CD14-positive monocyte (primary cell): Measurements from ENCODE around the gene CHN1. TPM values are rescaled to one million over a fixed set of nuclear protein-coding genes. Genes with fewer than 3 reads are reported as not detected.
A peak's percentile ranks its signal among the peaks of the same experiment; 100 is the strongest.

Experiments
- DNase-seq, 3 donors: peaks; one replicate each; pipeline ENCODE4 v3.0.0-alpha.2; 2011 to 2022
- H2AFZ ChIP-seq: 2 replicates; pipeline ENCODE4 v1.6.0; 2012; ENCODE audit warnings: mild to moderate bottlenecking, low read depth, low read length, inconsistent platforms; ENCODE audit not compliant: insufficient read depth, poor library complexity, severe bottlenecking
- H3K27ac ChIP-seq, 2 donors: 1 replicate in 1 of 2; 2 replicates in 1 of 2; pipeline ENCODE4 v1.5.1; 2012 to 2013; ENCODE audit warnings: low read length in 2 of 2, control low read depth in 1 of 2, inconsistent platforms in 1 of 2, low read depth in 1 of 2, mild to moderate bottlenecking in 1 of 2
- H3K27me3 ChIP-seq, 2 donors: one replicate each; pipeline versions ENCODE4 v1.6.0 to v1.6.1; 2011 to 2013; ENCODE audit warnings: low read length in 2 of 2; ENCODE audit not compliant: control insufficient read depth in 2 of 2, insufficient read depth in 2 of 2
- H3K36me3 ChIP-seq, 2 donors: replicated peaks in 1 of 2; 1 replicate in 1 of 2; 2 replicates in 1 of 2; pipeline versions ENCODE4 v1.5.1 to v1.6.1; 2012 to 2013; ENCODE audit warnings: low read length in 2 of 2, control low read depth in 1 of 2, inconsistent platforms in 1 of 2, mild to moderate bottlenecking in 1 of 2; ENCODE audit not compliant: insufficient read depth in 2 of 2, control insufficient read depth in 1 of 2
- H3K4me1 ChIP-seq, 2 donors: 1 replicate in 1 of 2; 2 replicates in 1 of 2; pipeline versions ENCODE4 v1.5.1 to v1.6.1; 2012 to 2013; ENCODE audit warnings: low read length in 2 of 2, control low read depth in 1 of 2, inconsistent platforms in 1 of 2, mild to moderate bottlenecking in 1 of 2, moderate library complexity in 1 of 2; ENCODE audit not compliant: insufficient read depth in 2 of 2, control insufficient read depth in 1 of 2
- H3K4me2 ChIP-seq: replicated peaks from 2 replicates; pipeline ENCODE3; 2012; ENCODE audit warnings: low read length, moderate library complexity, mild to moderate bottlenecking; ENCODE audit not compliant: poor library complexity, severe bottlenecking; ENCODE audit errors: extremely low read depth
- H3K4me3 ChIP-seq, 3 experiments: fragments of 200-600 bp in 1 of 3; sonication (generic) in 1 of 3; replicated peaks in 1 of 3; 1 replicate in 2 of 3; 2 replicates in 1 of 3; pipeline ENCODE4 v1.5.1; 2011 to 2013; ENCODE audit warnings: low read length in 3 of 3, mild to moderate bottlenecking in 3 of 3, control low read depth in 2 of 3, low read depth in 2 of 3, inconsistent platforms in 1 of 3, moderate library complexity in 1 of 3
- H3K79me2 ChIP-seq: 2 replicates; pipeline ENCODE4 v1.6.0; 2012; ENCODE audit warnings: mild to moderate bottlenecking, control low read depth, inconsistent platforms, low read length, moderate library complexity; ENCODE audit not compliant: insufficient read depth
- H3K9ac ChIP-seq: 2 replicates; pipeline ENCODE4 v1.6.0; 2017; ENCODE audit warnings: low read length, mild to moderate bottlenecking; ENCODE audit not compliant: insufficient read depth, poor library complexity, severe bottlenecking
- H3K9me3 ChIP-seq, 2 donors: replicated peaks in 1 of 2; 1 replicate in 1 of 2; 2 replicates in 1 of 2; pipeline versions ENCODE4 v1.5.1 to v1.6.1; 2012 to 2013; ENCODE audit warnings: low read length in 2 of 2, control low read depth in 1 of 2; ENCODE audit not compliant: control insufficient read depth in 1 of 2, insufficient read depth in 1 of 2
- H4K20me1 ChIP-seq: 2 replicates; pipeline ENCODE4 v1.6.0; 2012; ENCODE audit warnings: mild to moderate bottlenecking, low read length, control low read depth, moderate library complexity; ENCODE audit not compliant: insufficient read depth
- H3K27ac Mint-ChIP-seq, 7 donors: one replicate each; pipeline ENCODE4 v1.8.0; 2020; ENCODE audit warnings: mild to moderate bottlenecking in 7 of 7, mixed read lengths in 7 of 7, moderate library complexity in 6 of 7, inconsistent platforms in 2 of 7
- H3K27me3 Mint-ChIP-seq, 3 donors: one replicate each; pipeline ENCODE4 v1.8.0; 2021 to 2022; ENCODE audit warnings: low read depth in 3 of 3, mild to moderate bottlenecking in 3 of 3, mixed read lengths in 3 of 3, moderate library complexity in 3 of 3, inconsistent platforms in 1 of 3
- H3K36me3 Mint-ChIP-seq, 2 donors: one replicate each; pipeline ENCODE4 v1.8.0; 2020; ENCODE audit warnings: mixed read lengths in 2 of 2, inconsistent platforms in 1 of 2, mild to moderate bottlenecking in 1 of 2
- H3K4me1 Mint-ChIP-seq: one replicate; pipeline ENCODE4 v1.8.0; 2020; ENCODE audit warnings: mild to moderate bottlenecking, mixed read lengths
- H3K4me3 Mint-ChIP-seq, 2 donors: one replicate each; pipeline ENCODE4 v1.8.0; 2020; ENCODE audit warnings: mild to moderate bottlenecking in 2 of 2, mixed read lengths in 2 of 2, moderate library complexity in 1 of 2
- H3K9me3 Mint-ChIP-seq, 7 donors: one replicate each; pipeline ENCODE4 v1.8.0; 2020 to 2022; ENCODE audit warnings: mixed read lengths in 7 of 7, mild to moderate bottlenecking in 6 of 7, moderate library complexity in 6 of 7, inconsistent platforms in 2 of 7
- CTCF ChIP-seq: fragments of 200-600 bp; IDR thresholded peaks from one replicate; pipeline ENCODE4 v1.8.0; 2022; ENCODE audit warnings: antibody characterized with exemption, mild to moderate bottlenecking
- WGBS: methylation state at CpG from one replicate; pipeline ENCODE4 v1.1.5; 2013; ENCODE audit warnings: missing lambda C conversion rate; ENCODE audit not compliant: insufficient coverage; 5-methylcytosine and 5-hydroxymethylcytosine counted together
- intact Hi-C, 2 donors: fragments of 100-400 bp; cut with micrococcal nuclease; formaldehyde crosslinking; loops; one replicate each; pipeline versions ENCODE4 v1.15.0 to v1.15.1; 2023
- polyA plus RNA-seq, 3 donors: library from polyadenylated mRNA; depleted of rRNA in 1 of 3; unstranded in 2 of 3; stranded (reverse) in 1 of 3; fragments of 300-500 nt in 2 of 3; fragments of >200 nt in 1 of 3; fragmentation: Illumina TruSeq in 2 of 3; gene quantifications; 1 replicate in 2 of 3; 2 replicates in 1 of 3; pipeline ENCODE4 v1.2.3, GENCODE V29; 2012 to 2021

The CHN1 gene
- polyA plus RNA-seq, 3 donors: 0.36 TPM; not detected in 2

GRCh38 chr2:174791020-174791419 lies 214.2 kb downstream of the CHN1 start:
- H3K9me3 Mint-ChIP-seq: peaks cover 0 to 3% (median 0%) of the 10 kb centered on the region in 7 donors
- H3K4me1 Mint-ChIP-seq: peaks cover 7% of the 10 kb centered on the region
- Histone ChIP-seq H3K4me1 (peaks cover 0 to 4% of the 10 kb centered on the region in 2 donors), H4K20me1 (no peaks in the 10 kb centered on the region), H2AFZ (no peak overlapping the region), H3K79me2 (no peaks in the 10 kb centered on the region), H3K9ac (no peak overlapping the region), H3K4me3 (no peak overlapping the region), H3K4me2 (no peak overlapping the region), H3K36me3 (no peaks in the 10 kb centered on the region), H3K27me3 (peaks cover 0 to 2% of the 10 kb centered on the region in 2 donors), H3K9me3 (no peaks in the 10 kb centered on the region), H3K27ac (no peak overlapping the region)
- intact Hi-C loops: no loop called here
- H3K4me3 Mint-ChIP-seq: no peak overlapping the region
- WGBS: 100% methylated on average over 2 of the region's 8 CpGs
- no peak for DNase-seq
- no peaks in the 10 kb centered on the region for H3K36me3 Mint-ChIP-seq
- H3K27me3 Mint-ChIP-seq: peaks cover 1 to 13% (median 12%) of the 10 kb centered on the region in 3 donors
- H3K27ac Mint-ChIP-seq: no peak overlapping the region
- TF ChIP-seq CTCF: no peak

- Mint-ChIP-seq H3K36me3 (no peaks in the 10 kb centered on the region), H3K4me1 (peaks cover 7% of the 10 kb centered on the region), H3K4me3 (no peak overlapping the region), H3K27me3 (peaks cover 0 to 9% (median 8%) of the 10 kb centered on the region in 3 donors), H3K9me3 (peaks cover 0 to 4% (median 0%) of the 10 kb centered on the region in 7 donors), H3K27ac (peak overlapping the region in 1 of 7 donors; percentile 25)
- Histone ChIP-seq H3K36me3 (no peaks in the 10 kb centered on the region), H4K20me1 (no peaks in the 10 kb centered on the region), H3K9me3 (no peaks in the 10 kb centered on the region), H3K4me3 (no peak overlapping the region), H3K4me2 (no peak overlapping the region), H3K27ac (no peak overlapping the region), H2AFZ (no peak overlapping the region), H3K9ac (no peak overlapping the region), H3K4me1 (peaks cover 0 to 4% of the 10 kb centered on the region in 2 donors), H3K79me2 (no peaks in the 10 kb centered on the region), H3K27me3 (peaks cover 2 to 3% of the 10 kb centered on the region in 2 donors)
- 92% methylated on average over 9 of the region's 16 CpGs for WGBS
- intact Hi-C loops: no loop called here
- DNase-seq: no peak
- TF ChIP-seq CTCF: no peak
These were observed 216.2 kb downstream of the CHN1 start for GRCh38 chr2:174789001-174789400.
